ENCODE data around the gene ZNF678.
"Not testable (repeated sequence)": the region's sequence is repeated elsewhere in the genome, so short reads cannot be mapped to it uniquely, and the experiment has no call there.

ZNF678 gene

GRCh38 chr1:227606271-227606670 is 42.9 kb downstream of the ZNF678 start:
- DNase-seq: not testable (repeated sequence)

GRCh38 chr1:227607336-227607898 is 44.1 kb downstream of the ZNF678 start:
- DNase-seq: no peak

DNA sequence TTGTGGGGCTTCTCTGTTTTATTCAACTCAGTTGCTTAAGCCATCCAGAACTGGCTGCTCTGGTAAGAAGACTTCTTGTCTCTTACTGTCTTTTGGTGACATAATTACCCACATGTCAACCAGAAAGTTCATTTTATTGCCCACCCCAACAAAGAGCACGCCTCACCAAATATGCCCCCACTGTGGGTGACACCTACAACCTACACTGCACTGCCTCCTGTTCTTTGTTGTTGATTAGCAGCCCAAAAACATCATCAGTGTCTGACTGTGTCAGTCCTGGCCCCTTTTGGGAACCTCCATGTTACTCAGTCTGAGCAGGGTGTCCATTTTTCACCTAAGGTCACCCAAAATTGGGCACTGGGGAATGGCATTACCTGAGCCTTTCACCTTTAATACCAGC is 49.3 kb downstream of the ZNF678 start:
- no peak for DNase-seq

DNA sequence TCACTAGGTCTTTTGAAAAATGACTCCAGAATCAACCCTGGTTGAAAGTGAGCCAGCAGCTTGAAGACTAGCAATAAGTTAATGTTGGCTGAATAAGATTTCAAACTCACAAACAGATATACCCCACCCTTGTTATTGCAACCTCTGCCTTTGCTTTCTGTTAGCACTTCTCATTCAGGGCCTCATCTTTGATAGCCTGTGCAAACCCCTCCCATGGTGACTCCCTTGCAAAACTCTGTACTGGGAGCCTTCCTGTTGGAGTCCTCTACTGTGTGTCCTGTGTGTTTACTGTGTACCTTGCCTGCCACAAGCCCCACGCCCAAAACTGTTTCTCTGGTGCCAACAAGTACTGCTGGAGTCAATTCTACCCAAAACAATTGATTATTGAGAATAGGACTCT is 50.2 kb downstream of the ZNF678 start:
- no peak for DNase-seq

GRCh38 chr1:227621211-227621610 is 57.9 kb downstream of the ZNF678 start:
- no peak for DNase-seq

GRCh38 chr1:227622739-227623475 is 59.6 kb downstream of the ZNF678 start:
- no peak for DNase-seq

DNA sequence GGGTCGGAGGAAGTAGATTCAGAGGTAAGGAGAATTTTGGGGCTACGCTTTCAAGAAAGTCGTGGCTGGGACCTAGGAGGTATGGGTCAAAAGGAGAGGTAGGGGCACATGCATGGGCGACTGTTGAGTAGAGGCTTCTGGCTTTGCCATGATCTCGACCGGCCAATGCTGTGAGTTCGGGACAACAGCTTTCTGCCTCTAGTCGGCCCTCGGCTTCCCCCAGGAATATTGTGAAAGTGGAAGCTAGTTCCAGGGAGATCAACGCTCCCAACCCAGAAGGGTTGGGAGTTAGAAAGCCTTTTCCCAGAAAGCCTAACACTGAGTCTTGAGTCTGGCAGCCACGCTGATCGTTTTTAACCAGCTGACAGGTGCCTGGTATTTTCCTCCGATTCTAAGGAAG is 69.0 kb downstream of the ZNF678 start:
- DNase-seq: no peak

DNA sequence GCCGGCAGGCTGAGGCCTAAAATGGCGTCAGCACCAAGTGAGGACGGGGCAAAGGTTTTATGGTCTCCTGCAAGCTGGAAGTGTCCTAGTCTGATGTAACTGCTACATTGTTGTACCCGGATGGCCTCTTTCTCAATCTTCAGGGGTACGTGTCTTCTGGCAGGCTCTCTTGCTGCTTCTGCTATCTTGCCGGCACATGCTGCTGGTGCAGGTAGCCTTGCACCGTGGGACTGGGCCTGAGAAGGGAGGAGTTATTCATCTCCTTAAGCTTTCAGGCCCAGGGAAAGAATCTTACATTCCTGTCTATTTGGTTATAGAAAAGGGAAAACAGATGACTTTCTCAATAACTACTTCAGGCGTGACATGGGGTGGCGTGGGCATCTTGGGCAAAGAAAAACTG is 72.2 kb downstream of the ZNF678 start:
- no peak for DNase-seq

DNA sequence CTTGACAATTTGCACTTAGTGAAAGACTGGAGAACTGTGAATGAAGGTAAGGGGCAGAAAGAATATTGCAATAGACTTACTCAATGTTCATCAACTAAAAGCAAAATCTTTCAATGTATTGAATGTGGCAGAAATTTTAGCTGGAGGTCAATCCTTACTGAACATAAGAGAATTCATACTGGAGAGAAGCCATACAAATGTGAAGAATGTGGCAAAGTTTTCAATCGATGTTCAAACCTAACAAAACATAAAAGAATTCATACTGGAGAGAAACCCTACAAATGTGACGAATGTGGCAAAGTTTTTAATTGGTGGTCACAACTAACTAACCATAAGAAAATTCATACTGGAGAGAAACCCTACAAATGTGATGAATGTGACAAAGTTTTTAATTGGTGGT is 91.1 kb downstream of the ZNF678 start:
- DNase-seq: no peak

GRCh38 chr1:227654858-227655752 is 91.7 kb downstream of the ZNF678 start:
- DNase-seq: no peak

- DNase-seq: no peak
Measured at GRCh38 chr1:227661495-227661894, 98.1 kb downstream of the ZNF678 start.

GRCh38 chr1:227662933-227663332 is 99.6 kb downstream of the ZNF678 start:
- DNase-seq: no peak

GRCh38 chr1:227666286-227666685 is 102.9 kb downstream of the ZNF678 start:
- no peak for DNase-seq

- DNase-seq: no peak
Measured at GRCh38 chr1:227673441-227673840, 110.1 kb downstream of the ZNF678 start.

- DNase-seq: no peak
Measured at GRCh38 chr1:227685807-227686206, 122.5 kb downstream of the ZNF678 start.

- DNase-seq: no peak
Measured at GRCh38 chr1:227697321-227697864, 134.0 kb downstream of the ZNF678 start.

GRCh38 chr1:227701631-227702030 is 138.3 kb downstream of the ZNF678 start:
- not testable (repeated sequence) for DNase-seq

DNA sequence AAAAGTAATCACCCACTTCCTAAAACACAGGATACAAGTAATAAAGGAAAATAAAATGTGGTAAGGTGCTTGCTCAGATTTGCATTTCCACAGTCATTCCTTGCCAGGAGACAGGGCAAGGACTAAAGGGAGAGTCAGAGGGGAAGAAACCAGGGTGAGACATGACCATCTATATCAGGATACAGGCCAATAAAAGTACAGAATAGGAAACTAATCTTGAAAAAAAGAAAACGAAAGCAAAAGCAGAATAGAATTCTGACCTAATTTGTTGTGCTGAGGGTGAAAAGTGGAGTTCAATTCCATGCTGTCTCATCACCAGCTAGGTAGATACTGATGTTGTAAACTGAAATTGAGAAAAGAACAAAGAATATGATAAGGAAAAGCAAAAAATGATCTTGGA is 144.5 kb downstream of the ZNF678 start:
- DNase-seq: no peak

- DNase-seq: no peak
Measured at GRCh38 chr1:227709451-227709850, 146.1 kb downstream of the ZNF678 start.

DNA sequence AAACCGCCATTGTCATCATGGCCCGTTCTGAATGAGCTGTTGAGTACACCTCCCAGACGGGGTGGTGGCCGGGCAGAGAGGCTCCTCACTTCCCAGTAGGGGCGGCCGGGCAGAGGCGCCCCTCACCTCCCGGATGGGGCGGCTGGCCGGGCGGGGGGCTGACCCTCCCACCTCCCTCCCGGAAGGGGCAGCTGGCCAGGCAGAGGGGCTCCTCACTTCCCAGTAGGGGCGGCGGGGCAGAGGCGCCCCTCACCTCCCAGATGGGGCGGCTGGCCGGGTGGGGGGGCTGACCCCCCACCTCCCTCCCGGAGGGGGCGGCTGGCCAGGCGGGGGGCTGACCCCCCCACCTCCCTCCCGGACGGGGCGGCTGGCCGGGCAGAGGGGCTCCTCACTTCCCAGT is 147.1 kb downstream of the ZNF678 start:
- DNase-seq: not testable (repeated sequence)

DNA sequence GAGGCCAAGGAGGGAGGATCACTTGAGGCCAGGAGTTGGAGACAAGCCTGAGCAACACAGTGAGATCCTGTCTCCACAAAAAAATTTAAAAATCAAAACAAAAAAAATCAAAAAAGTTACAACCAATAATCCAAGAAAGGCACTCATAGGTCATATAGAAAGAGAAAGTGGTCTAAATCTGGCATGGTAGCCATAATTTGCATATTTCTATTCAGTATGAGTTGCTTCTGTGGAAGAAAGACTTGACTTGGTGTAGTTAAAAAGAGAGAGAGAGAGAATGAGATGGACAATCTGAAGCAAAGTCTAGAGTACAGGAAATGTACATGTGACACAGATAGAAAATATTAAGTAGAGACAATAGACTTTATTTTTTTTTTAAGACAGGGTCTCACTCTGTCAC is 149.3 kb downstream of the ZNF678 start:
- no peak for DNase-seq

DNA sequence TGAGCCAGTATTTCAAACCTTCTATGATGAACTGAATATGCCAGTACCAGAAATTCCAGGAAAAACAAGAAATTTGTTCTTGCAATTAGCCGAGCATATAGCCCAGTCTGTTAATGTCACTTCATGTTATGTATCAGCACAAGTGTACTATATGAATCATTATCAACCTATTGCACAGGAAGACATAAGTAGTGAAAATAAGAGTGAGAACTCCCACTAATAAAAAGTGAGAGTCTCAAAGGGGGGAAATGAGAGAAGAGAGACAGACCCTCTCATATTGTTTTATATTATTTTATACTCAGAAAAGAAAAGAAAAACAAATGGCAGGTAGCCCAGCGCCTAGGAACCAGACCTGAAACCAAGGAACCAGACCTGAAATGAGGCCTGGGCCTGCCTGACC is 155.6 kb downstream of the ZNF678 start:
- no peak for DNase-seq

DNA sequence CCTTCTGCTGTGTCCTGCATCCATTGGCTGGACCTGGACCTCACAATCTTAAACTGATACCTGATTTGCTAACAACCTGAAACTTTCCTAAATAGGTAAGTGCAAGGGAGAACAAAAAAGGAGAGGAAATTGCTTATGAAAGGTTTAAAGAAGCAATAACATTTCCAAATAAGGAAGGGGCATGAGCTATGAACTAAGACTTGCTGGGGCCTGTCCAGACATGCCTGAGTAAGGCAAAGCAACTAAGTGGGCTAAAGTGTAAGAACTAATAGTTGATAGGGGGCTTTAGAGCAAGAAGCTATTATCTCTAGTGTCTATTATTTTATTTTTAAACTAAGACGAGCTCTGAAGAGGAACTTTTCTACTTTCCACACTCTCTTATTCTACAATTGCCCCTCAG is 160.1 kb downstream of the ZNF678 start:
- DNase-seq: no peak

- DNase-seq: no peak
Measured at GRCh38 chr1:227725046-227725445, 161.7 kb downstream of the ZNF678 start.
